Right lobe of liver (tissue), 6 donors: Measurements from ENCODE around the gene GRM7. TPM values are rescaled to one million over a fixed set of nuclear protein-coding genes. Genes with fewer than 3 reads are reported as not detected.

Experiments
- ATAC-seq, 4 donors: fragments of 200-7000 bp; cut with Tn5 transposase; one replicate each; pipeline ENCODE4 v1.9.1; 2020; ENCODE audit warnings: mild to moderate bottlenecking in 4 of 4, moderate library complexity in 4 of 4
- DNase-seq, 3 donors: peaks; one replicate each; pipeline ENCODE4 v3.0.0-alpha.2; 2020
- H3K27ac ChIP-seq, 3 donors: fragments of 200-600 bp; one replicate each; pipeline ENCODE4 v1.8.0; 2022
- H3K27me3 ChIP-seq, 2 donors: fragments of 200-600 bp; one replicate each; pipeline ENCODE4 v1.8.0; 2022
- H3K36me3 ChIP-seq, 4 donors: fragments of 200-600 bp; sonication (generic) in 1 of 4; one replicate each; pipeline versions ENCODE4 v1.5.1 to v1.8.0; 2017 to 2022; ENCODE audit warnings: control low read depth in 1 of 4
- H3K4me1 ChIP-seq, 4 donors: fragments of 200-600 bp; sonication (generic) in 1 of 4; one replicate each; pipeline versions ENCODE4 v1.5.1 to v1.8.0; 2017 to 2022; ENCODE audit warnings: control low read depth in 1 of 4
- H3K4me3 ChIP-seq, 3 donors: fragments of 200-600 bp; one replicate each; pipeline ENCODE4 v1.8.0; 2022
- H3K9me3 ChIP-seq, 4 donors: fragments of 200-600 bp; sonication (generic) in 1 of 4; one replicate each; pipeline versions ENCODE4 v1.5.1 to v1.8.0; 2017 to 2022; ENCODE audit warnings: control low read depth in 1 of 4
- CTCF ChIP-seq, 4 donors: fragments of 200-600 bp in 3 of 4; fragments of 450-650 bp in 1 of 4; IDR thresholded peaks; one replicate each; pipeline versions ENCODE4 v1.5.1 to v1.8.0; 2016 to 2022; ENCODE audit warnings: antibody characterized with exemption in 4 of 4, mild to moderate bottlenecking in 2 of 4
- POLR2A ChIP-seq: fragments of 450-650 bp; IDR thresholded peaks from one replicate; pipeline ENCODE4 v1.6.1; 2017; ENCODE audit warnings: antibody characterized with exemption, mild to moderate bottlenecking
- WGBS: methylation state at CpG from one replicate; pipeline ENCODE4 v1.1.6; 2018; ENCODE audit warnings: low coverage, low lambda C conversion rate; ENCODE audit not compliant: insufficient coverage; ENCODE audit errors: missing lambda C conversion rate; 5-methylcytosine and 5-hydroxymethylcytosine counted together
- intact Hi-C, 2 donors: fragments of 100-400 bp; cut with DNase I; formaldehyde crosslinking; loops; one replicate each; pipeline versions ENCODE4 v1.11.2 to v1.14.1; 2022
- total RNA-seq, 6 experiments: library from RNA; depleted of rRNA in 2 of 6; stranded (reverse); fragments of >200 nt in 2 of 6; fragmentation: NEBNext Ultra II Directional in 3 of 6; extraction: Animal tissue kit (Norgen Biotek cat#: 25700) in 3 of 6; gene quantifications; one replicate each; pipeline versions ENCODE4 v1.1.0 to v1.2.4, GENCODE V29; 2016 to 2023
- donor health status: DM: no; HTN: yes; CAD: no.
- donor health status: DM: no; HTN: no; CAD: no.
- donor health status: DM: no; HTN: no; CAD: no.
- donor health status: DM: no; HTN: yes; CAD: no.
- donor health status: DM: no; HTN: yes; CAD: no.

Gene GRM7
- total RNA-seq, 6 experiments from 2014 or later: 0.20 to 0.56 TPM; not detected in 4

DNA sequence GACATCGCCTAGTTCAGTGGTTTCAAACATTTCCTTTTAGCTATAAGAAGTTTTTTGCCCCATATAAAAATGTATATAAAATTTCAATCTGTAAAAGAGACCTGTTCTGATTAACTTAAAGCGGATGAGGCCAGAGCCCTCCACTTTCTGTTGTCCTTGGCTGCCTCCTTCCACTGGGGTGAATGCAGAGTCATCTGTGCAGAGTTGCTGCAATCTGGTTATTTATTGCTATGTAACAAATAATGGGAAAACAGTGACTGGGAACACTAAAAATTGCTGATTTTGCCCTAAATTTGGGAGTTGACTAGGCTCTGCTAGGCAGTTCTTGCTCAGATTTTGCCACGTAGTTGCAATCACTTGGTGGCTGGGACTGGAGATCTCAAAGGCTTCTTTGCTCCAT is 637.8 kb downstream of the GRM7 start:
- ATAC-seq (no peak), DNase-seq (no peak)
- 76% methylated on average over 3 of the region's 3 CpGs for WGBS
- H3K4me1 ChIP-seq: no peaks in the 10 kb centered on the region
- intact Hi-C loops: no loop called here
- no peaks in the 10 kb centered on the region for H3K36me3 ChIP-seq
- TF ChIP-seq CTCF (IDR thresholded peaks at IDR 0.05) (no peak), POLR2A (no peak)
- H3K27me3 ChIP-seq: no peaks in the 10 kb centered on the region
- H3K27ac ChIP-seq: no peak overlapping the region
- no peaks in the 10 kb centered on the region for H3K9me3 ChIP-seq
- H3K4me3 ChIP-seq: no peak overlapping the region

DNA sequence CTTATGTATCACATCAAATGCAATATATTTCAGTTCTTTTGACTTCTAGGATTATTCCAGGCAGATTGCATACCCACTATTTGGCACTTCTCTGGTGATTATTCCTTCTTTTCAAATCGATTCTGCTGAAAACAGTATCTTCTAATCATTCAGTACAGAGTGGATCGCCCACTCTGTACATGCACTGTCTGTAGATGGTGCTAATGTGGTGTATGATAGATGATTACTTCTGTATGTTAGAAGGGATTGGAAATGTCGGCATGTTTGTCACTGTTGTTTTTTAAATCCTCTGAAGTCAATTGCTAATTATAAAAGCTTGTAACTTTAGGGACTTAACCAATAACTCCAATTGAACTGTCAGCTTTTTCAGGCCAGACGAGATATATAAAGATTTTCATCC is 642.5 kb downstream of the GRM7 start:
- no peak overlapping the region for H3K4me3 ChIP-seq
- no peaks in the 10 kb centered on the region for H3K36me3 ChIP-seq
- DNase-seq: no peak
- peak in 3 of 4 donors; percentile 46 to 56 (median 55) for ATAC-seq
- intact Hi-C loops: no loop called here
- no peaks in the 10 kb centered on the region for H3K27me3 ChIP-seq
- 57% methylated on average over 4 of the region's 4 CpGs for WGBS
- H3K9me3 ChIP-seq: no peaks in the 10 kb centered on the region
- TF ChIP-seq CTCF (IDR thresholded peaks at IDR 0.05) (peak in 3 of 4 donors; percentile 17 to 37 (median 20)), POLR2A (no peak)
- no peaks in the 10 kb centered on the region for H3K4me1 ChIP-seq
- H3K27ac ChIP-seq: no peak overlapping the region

DNA sequence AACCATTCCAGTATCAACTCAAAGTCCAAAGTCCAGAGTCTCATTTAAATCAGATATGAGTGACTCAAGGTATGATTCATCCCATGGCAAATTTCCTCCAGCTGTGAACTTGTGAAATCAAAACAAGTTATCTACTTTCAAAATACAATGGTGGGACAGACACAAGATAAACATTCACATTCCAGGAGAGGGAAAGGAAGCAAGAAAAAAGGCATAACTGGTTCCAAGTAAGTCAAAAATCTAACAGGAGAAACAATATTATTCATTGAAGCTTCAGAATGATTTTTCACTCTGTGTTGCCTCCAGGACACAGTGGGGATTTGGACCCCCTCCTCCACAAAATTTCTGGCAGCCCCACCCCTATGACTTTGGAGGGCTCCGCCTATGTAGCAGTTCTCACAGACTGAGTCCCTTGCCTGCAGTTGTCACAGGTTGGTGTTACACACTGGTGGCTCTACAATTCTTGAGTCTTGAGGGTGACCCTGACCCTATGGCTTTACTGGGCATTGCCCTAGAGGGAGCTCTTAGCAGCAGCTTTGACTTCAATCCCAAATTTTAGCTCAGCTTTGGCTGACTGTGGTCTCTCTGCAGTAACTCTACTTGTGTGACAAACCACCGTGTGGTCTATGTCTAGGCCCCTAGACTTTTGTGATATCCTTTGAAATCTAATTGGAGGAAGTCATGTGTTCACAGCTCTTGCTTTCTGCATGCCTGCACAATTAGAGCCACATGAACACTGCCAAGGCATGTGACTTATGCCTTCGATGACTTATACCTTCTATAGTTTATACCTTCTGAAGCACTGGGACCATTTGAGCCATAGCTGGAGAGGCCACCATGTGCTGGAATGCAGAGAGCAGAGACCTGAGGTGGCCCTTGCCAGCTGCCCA is 644.2 kb downstream of the GRM7 start:
- intact Hi-C loops: no loop called here
- Histone ChIP-seq H3K4me1 (no peaks in the 10 kb centered on the region), H3K27ac (no peak overlapping the region), H3K9me3 (no peaks in the 10 kb centered on the region), H3K27me3 (no peaks in the 10 kb centered on the region), H3K36me3 (no peaks in the 10 kb centered on the region), H3K4me3 (no peak overlapping the region)
- no peak for TF ChIP-seq CTCF (IDR thresholded peaks at IDR 0.05)
- TF ChIP-seq POLR2A: no peak
- DNase-seq: no peak
- peak in 2 of 4 donors; percentile 20 to 88 for ATAC-seq
- WGBS: 96% methylated on average over 3 of the region's 3 CpGs

DNA sequence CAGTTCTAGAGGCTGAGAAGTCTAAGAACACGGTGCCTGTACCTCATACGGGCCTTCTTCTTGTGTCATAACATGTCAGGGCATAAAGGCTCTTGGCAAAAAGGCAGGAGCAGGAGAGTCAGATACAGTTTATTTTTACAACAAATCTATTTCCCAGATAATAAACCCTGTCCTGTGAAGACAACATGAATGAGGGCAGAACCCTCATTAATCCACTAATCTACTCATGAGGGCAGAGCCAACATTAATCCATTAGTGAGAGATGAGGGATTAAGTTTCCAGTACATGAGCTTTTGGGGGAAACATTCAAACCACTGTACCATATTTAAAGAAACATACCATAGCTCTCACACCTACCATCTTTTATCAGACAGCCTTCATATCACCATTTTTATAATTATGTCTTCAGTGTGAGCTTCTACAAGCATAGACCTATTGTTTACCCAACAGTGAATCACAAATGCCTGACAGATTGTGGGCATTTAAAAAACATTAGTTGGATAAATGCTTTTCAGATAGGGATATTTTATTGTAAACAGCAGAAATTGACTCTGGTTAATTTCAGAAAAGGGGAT is 645.8 kb downstream of the GRM7 start:
- H3K4me1 ChIP-seq: no peaks in the 10 kb centered on the region
- intact Hi-C loops: no loop called here
- no peak overlapping the region for H3K4me3 ChIP-seq
- H3K9me3 ChIP-seq: no peaks in the 10 kb centered on the region
- no peaks in the 10 kb centered on the region for H3K27me3 ChIP-seq
- ATAC-seq (no peak), DNase-seq (no peak)
- WGBS: 86% methylated on average over 2 of the region's 2 CpGs
- no peaks in the 10 kb centered on the region for H3K36me3 ChIP-seq
- H3K27ac ChIP-seq: no peak overlapping the region
- TF ChIP-seq POLR2A (no peak), CTCF (IDR thresholded peaks at IDR 0.05) (no peak)
